IPS-20b (cell line): ENCODE data around the gene SLC1A5.

Experiments
- H3K27ac ChIP-seq: one replicate; pipeline ENCODE4 v1.5.1; 2013; ENCODE audit warnings: low read length
- H3K27me3 ChIP-seq: 2 replicates; pipeline ENCODE4 v1.6.1; 2013; ENCODE audit warnings: mild to moderate bottlenecking, low read length, inconsistent platforms; ENCODE audit not compliant: insufficient read depth
- H3K36me3 ChIP-seq: 2 replicates; pipeline ENCODE4 v1.6.1; 2013; ENCODE audit warnings: low read depth, mild to moderate bottlenecking, inconsistent platforms, low read length, moderate library complexity; ENCODE audit not compliant: insufficient read depth
- H3K4me1 ChIP-seq: 2 replicates; pipeline ENCODE4 v1.6.1; 2013; ENCODE audit warnings: mild to moderate bottlenecking, control low read depth, inconsistent platforms, low read length, moderate library complexity; ENCODE audit not compliant: insufficient read depth
- H3K4me3 ChIP-seq: 2 replicates; pipeline ENCODE4 v1.5.1; 2013; ENCODE audit warnings: mild to moderate bottlenecking, low read length, inconsistent platforms
- H3K9ac ChIP-seq: 2 replicates; pipeline ENCODE4 v1.6.1; 2013; ENCODE audit warnings: low read depth, mild to moderate bottlenecking, inconsistent platforms, low read length, moderate library complexity
- H3K9me3 ChIP-seq: 2 replicates; pipeline ENCODE4 v1.6.1; 2013; ENCODE audit warnings: mild to moderate bottlenecking, low read depth, low read length, inconsistent platforms; ENCODE audit not compliant: insufficient read depth

Gene SLC1A5

GRCh38 chr19:46726971-46727501, 61.4 kb downstream of the SLC1A5 start:
- Histone ChIP-seq H3K27ac (no peak overlapping the region), H3K9ac (no peak overlapping the region), H3K4me3 (no peak overlapping the region), H3K9me3 (no peaks in the 10 kb centered on the region), H3K27me3 (no peaks in the 10 kb centered on the region), H3K4me1 (no peaks in the 10 kb centered on the region; the same call in 1 of the 2 replicates), H3K36me3 (peaks cover 97% of the 10 kb centered on the region)

- Histone ChIP-seq H3K9me3 (no peaks in the 10 kb centered on the region), H3K27me3 (no peaks in the 10 kb centered on the region), H3K27ac (no peak overlapping the region), H3K36me3 (peaks cover 97% of the 10 kb centered on the region), H3K4me3 (no peak overlapping the region), H3K4me1 (no peaks in the 10 kb centered on the region; the same call in 1 of the 2 replicates), H3K9ac (no peak overlapping the region)
Measured at GRCh38 chr19:46726551-46726950, 61.8 kb downstream of the SLC1A5 start.

- H3K4me3 ChIP-seq = no peak overlapping the region
- peaks cover 98% of the 10 kb centered on the region for H3K36me3 ChIP-seq
- H3K9ac ChIP-seq = no peak overlapping the region
- H3K27me3 ChIP-seq = no peaks in the 10 kb centered on the region
- no peak overlapping the region for H3K27ac ChIP-seq
- H3K9me3 ChIP-seq = no peaks in the 10 kb centered on the region
- H3K4me1 ChIP-seq = no peaks in the 10 kb centered on the region; the same call in 1 of the 2 replicates
Measured at GRCh38 chr19:46725859-46726393, 62.5 kb downstream of the SLC1A5 start.

- Histone ChIP-seq H3K27me3 (no peaks in the 10 kb centered on the region), H3K4me3 (no peak overlapping the region), H3K9me3 (no peaks in the 10 kb centered on the region), H3K9ac (no peak overlapping the region), H3K4me1 (no peaks in the 10 kb centered on the region; the same call in 1 of the 2 replicates), H3K27ac (no peak overlapping the region), H3K36me3 (peaks cover 98% of the 10 kb centered on the region)
Measured at GRCh38 chr19:46725036-46725820, 63.2 kb downstream of the SLC1A5 start.
